Measurements from ENCODE around the gene EXOC3L2. TPM values are rescaled to one million over a fixed set of nuclear protein-coding genes. Genes with fewer than 3 reads are reported as not detected.

The EXOC3L2 gene
- total RNA-seq, 1 donor from 2014 or later, result 6.1 TPM

DNA sequence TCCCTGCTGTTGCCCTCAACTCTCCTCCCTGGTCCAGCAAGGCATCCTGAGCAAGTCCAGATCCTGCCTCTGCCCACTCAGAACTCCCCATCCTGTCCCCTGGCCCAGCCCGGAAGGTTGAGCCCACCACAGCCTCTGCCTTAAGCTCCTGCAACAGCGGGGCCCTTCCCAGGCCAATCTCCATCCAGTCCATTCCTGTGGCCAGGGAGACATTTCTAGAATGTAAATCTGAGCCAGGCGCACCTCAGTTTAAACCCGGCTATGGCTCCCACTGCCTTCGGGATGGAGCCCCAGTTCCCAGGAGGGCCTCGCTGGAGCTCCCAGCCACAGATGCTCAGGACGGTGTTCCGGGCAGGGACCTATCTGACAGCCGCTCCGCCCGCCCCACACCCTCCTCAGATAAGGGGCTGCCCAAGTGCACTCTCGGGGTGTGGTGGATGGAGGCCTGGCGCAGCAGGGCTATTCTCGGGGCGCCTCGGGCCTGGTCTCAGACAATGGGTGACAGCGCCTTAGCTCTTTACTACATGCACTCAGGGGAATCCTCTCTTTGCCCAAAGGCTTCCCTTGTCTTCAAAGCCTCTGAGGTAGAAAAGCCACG is 72.5 kb downstream of the EXOC3L2 start:
- DNase-seq (ENCODE audit: extremely low spot score in 2 of 2), result no peak
- no peak overlapping the region for H3K4me3 ChIP-seq
- no peaks in the 10 kb centered on the region for H3K27me3 ChIP-seq
- no peaks in the 10 kb centered on the region for H3K36me3 ChIP-seq
- TF ChIP-seq POLR2AphosphoS5 (IDR thresholded peaks at IDR 0.05; ENCODE audit: insufficient read depth in 1 of 2, low read depth in 1 of 2) (no peak), POLR2A (IDR thresholded peaks at IDR 0.05) (no peak)
- TF ChIP-seq, protein P1, sequence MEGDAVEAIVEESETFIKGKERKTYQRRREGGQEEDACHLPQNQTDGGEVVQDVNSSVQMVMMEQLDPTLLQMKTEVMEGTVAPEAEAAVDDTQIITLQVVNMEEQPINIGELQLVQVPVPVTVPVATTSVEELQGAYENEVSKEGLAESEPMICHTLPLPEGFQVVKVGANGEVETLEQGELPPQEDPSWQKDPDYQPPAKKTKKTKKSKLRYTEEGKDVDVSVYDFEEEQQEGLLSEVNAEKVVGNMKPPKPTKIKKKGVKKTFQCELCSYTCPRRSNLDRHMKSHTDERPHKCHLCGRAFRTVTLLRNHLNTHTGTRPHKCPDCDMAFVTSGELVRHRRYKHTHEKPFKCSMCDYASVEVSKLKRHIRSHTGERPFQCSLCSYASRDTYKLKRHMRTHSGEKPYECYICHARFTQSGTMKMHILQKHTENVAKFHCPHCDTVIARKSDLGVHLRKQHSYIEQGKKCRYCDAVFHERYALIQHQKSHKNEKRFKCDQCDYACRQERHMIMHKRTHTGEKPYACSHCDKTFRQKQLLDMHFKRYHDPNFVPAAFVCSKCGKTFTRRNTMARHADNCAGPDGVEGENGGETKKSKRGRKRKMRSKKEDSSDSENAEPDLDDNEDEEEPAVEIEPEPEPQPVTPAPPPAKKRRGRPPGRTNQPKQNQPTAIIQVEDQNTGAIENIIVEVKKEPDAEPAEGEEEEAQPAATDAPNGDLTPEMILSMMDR (IDR thresholded peaks at IDR 0.05), result no peak
- no peaks in the 10 kb centered on the region for H3K9me3 ChIP-seq
- no peak overlapping the region for H3K27ac ChIP-seq
- H3K4me1 ChIP-seq, result peaks cover 34% of the 10 kb centered on the region
- intact Hi-C loops (cut with DNase I), result no loop called here

DNA sequence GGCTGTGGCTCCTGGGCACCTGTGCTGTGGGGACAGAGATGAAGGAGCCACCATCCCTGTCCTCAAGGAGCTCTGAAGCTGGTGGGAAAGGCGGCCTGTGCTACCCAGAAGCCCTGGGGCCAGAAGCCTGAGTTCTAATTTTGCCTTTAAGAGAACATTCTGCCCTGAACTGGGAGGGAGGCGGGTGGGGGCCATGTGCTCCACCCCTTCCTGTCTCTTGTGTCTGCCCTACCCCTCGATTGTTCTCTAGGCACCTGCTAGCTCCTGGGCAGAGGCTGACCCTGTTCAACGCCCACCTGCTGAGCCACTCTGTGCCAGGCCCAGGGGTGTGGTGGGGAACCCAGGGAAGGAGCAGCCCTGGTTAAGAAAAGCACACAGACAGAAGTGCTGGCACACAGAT is 73.0 kb downstream of the EXOC3L2 start:
- TF ChIP-seq POLR2A (IDR thresholded peaks at IDR 0.05), result no peak
- TF ChIP-seq, protein P1 (IDR thresholded peaks at IDR 0.05), result no peak
- no peak for TF ChIP-seq POLR2AphosphoS5 (IDR thresholded peaks at IDR 0.05; ENCODE audit: insufficient read depth in 1 of 2, low read depth in 1 of 2)
- H3K27ac ChIP-seq, result no peak overlapping the region
- intact Hi-C loops (cut with DNase I), result no loop called here
- H3K27me3 ChIP-seq, result no peaks in the 10 kb centered on the region
- peaks cover 29% of the 10 kb centered on the region for H3K4me1 ChIP-seq
- no peaks in the 10 kb centered on the region for H3K36me3 ChIP-seq
- H3K9me3 ChIP-seq, result no peaks in the 10 kb centered on the region
- no peak overlapping the region for H3K4me3 ChIP-seq
- no peak for DNase-seq (ENCODE audit: extremely low spot score in 2 of 2)

DNA sequence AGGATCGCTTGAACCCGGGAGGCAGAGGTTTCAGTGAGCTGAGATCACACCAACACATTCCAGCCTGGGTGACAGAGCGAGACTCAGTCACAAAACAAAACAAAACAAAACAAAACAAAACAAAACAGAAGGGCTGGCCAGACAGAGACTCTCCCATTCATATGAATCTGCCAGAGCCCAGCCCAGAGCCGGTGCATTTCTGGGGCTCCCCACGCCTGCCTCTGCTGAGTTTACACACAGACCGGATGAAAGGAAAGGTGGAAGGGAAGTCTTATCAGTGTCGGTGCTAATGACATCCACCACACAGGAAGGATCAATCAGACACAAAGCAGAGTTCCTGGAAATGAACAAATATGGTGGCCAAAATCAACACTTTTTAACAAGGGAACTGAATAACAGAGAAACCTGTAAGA is 74.0 kb downstream of the EXOC3L2 start:
- H3K4me1 ChIP-seq, result peaks cover 22% of the 10 kb centered on the region
- intact Hi-C loops (cut with DNase I), result no loop called here
- no peaks in the 10 kb centered on the region for H3K36me3 ChIP-seq
- no peaks in the 10 kb centered on the region for H3K27me3 ChIP-seq
- no peaks in the 10 kb centered on the region for H3K9me3 ChIP-seq
- H3K27ac ChIP-seq, result peak overlapping the region; percentile 9
- TF ChIP-seq POLR2AphosphoS5 (IDR thresholded peaks at IDR 0.05; ENCODE audit: insufficient read depth in 1 of 2, low read depth in 1 of 2) (no peak), POLR2A (IDR thresholded peaks at IDR 0.05) (no peak)
- TF ChIP-seq, protein P1 (IDR thresholded peaks at IDR 0.05), result no peak
- H3K4me3 ChIP-seq, result no peak overlapping the region
- DNase-seq (ENCODE audit: extremely low spot score in 2 of 2), result no peak

DNA sequence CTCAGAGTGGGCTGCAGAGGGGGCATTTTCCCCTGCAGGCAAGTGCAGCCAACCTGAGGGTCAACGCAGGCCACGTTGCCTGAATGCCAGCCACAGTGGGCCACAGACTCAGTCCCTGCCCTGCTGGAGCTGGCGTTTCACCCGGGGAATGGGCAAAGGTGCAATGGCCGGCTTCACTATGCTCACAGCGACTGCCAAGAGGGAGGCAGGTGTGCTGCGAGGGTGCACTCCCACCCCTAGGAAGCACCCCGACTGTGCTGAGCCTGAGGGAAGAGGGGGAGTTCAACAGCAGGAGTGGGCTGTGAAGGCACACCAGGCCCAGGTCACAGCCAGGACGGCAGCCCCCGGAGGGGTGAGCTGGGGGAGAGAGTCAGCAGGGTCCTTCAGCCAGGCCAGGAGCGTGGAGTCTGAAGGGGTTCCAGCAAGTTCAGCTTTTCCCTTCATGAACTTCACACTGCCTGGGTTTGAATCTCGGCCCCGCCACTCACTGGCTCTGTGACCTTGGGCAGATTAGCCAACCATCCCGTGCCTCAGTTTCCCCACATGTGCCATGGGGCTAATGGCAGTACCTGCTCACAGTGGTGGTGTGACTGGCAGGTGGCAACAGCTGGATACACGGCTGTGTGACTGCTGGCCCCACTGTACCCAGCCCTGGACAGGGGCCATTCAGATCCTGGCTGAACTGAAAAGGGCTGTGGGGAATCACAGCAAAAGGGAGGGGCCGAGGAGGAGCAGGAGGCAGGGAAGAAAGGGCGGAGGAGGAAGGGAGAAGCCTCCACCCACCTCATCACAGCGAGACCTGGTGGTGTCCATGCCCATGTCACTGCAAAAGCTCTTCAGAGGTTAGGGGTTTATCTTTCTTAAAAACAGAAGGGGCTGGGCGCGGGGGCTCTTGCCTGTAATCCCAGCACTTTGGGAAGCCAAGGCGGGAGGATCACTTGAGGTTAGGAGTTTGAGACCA is 74.8 kb downstream of the EXOC3L2 start:
- Histone ChIP-seq H3K36me3 (no peaks in the 10 kb centered on the region), H3K9me3 (no peaks in the 10 kb centered on the region), H3K27me3 (no peaks in the 10 kb centered on the region), H3K27ac (no peak overlapping the region), H3K4me1 (peaks cover 27% of the 10 kb centered on the region), H3K4me3 (no peak overlapping the region)
- no peak for DNase-seq (ENCODE audit: extremely low spot score in 2 of 2)
- TF ChIP-seq POLR2A (IDR thresholded peaks at IDR 0.05) (no peak), POLR2AphosphoS5 (IDR thresholded peaks at IDR 0.05; ENCODE audit: insufficient read depth in 1 of 2, low read depth in 1 of 2) (no peak)
- TF ChIP-seq, protein P1 (IDR thresholded peaks at IDR 0.05), result no peak
- intact Hi-C loops (cut with DNase I), result no loop called here

DNA sequence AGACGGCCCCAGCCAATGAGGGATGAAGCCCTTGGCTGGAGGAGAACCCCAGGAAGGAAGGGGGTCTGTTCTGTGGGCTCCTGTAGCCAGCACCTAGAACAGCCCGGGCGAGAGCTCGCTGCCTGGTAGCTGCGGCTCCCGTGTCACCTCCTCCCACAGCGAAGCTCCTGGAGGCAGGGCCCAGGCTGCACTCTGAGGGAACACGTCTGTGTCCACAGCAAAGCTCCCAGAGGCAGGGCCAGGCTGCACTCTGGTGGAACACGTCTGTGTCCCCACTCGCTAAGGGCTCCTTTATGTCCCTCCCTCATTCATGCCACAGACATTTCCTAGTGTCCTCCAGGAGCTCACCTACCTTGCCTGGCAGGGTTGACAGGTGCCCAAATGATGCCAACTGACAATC is 75.6 kb downstream of the EXOC3L2 start:
- intact Hi-C loops (cut with DNase I), result no loop called here

More for the DNA sequence above, 75.6 kb downstream of the EXOC3L2 start:
- TF ChIP-seq POLR2AphosphoS5 (IDR thresholded peaks at IDR 0.05; ENCODE audit: insufficient read depth in 1 of 2, low read depth in 1 of 2) (no peak), POLR2A (IDR thresholded peaks at IDR 0.05) (no peak)
- TF ChIP-seq, protein P1 (IDR thresholded peaks at IDR 0.05), result no peak
- no peaks in the 10 kb centered on the region for H3K36me3 ChIP-seq
- no peaks in the 10 kb centered on the region for H3K9me3 ChIP-seq
- no peak for DNase-seq (ENCODE audit: extremely low spot score in 2 of 2)
- H3K27ac ChIP-seq, result no peak overlapping the region
- H3K4me3 ChIP-seq, result no peak overlapping the region
- H3K4me1 ChIP-seq, result peaks cover 32% of the 10 kb centered on the region
- H3K27me3 ChIP-seq, result no peaks in the 10 kb centered on the region
